GM21515 (cell line): ENCODE results near the gene TGFB2.
A peak's percentile ranks its signal among the peaks of the same experiment; 100 is the strongest.

Source experiments
- ATAC-seq: cut with Tn5 transposase; IDR thresholded peaks from one replicate; pipeline ENCODE4 v1.9.1; 2021; ENCODE audit not compliant: unreplicated experiment

Gene TGFB2

GRCh38 chr1:218459878-218460711 lies 115.0 kb downstream of the TGFB2 start:
- peak; percentile 47 for ATAC-seq

GRCh38 chr1:218461351-218461750 lies 116.2 kb downstream of the TGFB2 start:
- ATAC-seq: no peak

GRCh38 chr1:218462116-218462515 lies 117.0 kb downstream of the TGFB2 start:
- ATAC-seq: no peak

- no peak for ATAC-seq
Measured at GRCh38 chr1:218462587-218462986, 117.5 kb downstream of the TGFB2 start.

- ATAC-seq: no peak
Measured at GRCh38 chr1:218463194-218464156, 118.3 kb downstream of the TGFB2 start.

GRCh38 chr1:218464871-218465270 lies 119.7 kb downstream of the TGFB2 start:
- ATAC-seq: no peak

- ATAC-seq: no peak
Measured at GRCh38 chr1:218466341-218467010, 121.3 kb downstream of the TGFB2 start.

- no peak for ATAC-seq
Measured at GRCh38 chr1:218467101-218468072, 122.3 kb downstream of the TGFB2 start.

- ATAC-seq: no peak
Measured at GRCh38 chr1:218468711-218469110, 123.6 kb downstream of the TGFB2 start.

- ATAC-seq: no peak
Measured at GRCh38 chr1:218472885-218473284, 127.7 kb downstream of the TGFB2 start.

GRCh38 chr1:218473522-218473921 lies 128.4 kb downstream of the TGFB2 start:
- ATAC-seq: no peak

- ATAC-seq: no peak
Measured at GRCh38 chr1:218474128-218474527, 129.0 kb downstream of the TGFB2 start.

- no peak for ATAC-seq
Measured at GRCh38 chr1:218475275-218475674, 130.1 kb downstream of the TGFB2 start.

- no peak for ATAC-seq
Measured at GRCh38 chr1:218475699-218476098, 130.6 kb downstream of the TGFB2 start.

GRCh38 chr1:218476385-218476784 lies 131.2 kb downstream of the TGFB2 start:
- ATAC-seq: no peak

- no peak for ATAC-seq
Measured at GRCh38 chr1:218478336-218478735, 133.2 kb downstream of the TGFB2 start.

- no peak for ATAC-seq
Measured at GRCh38 chr1:218479436-218480115, 134.4 kb downstream of the TGFB2 start.

- ATAC-seq: no peak
Measured at GRCh38 chr1:218480137-218480536, 135.0 kb downstream of the TGFB2 start.

GRCh38 chr1:218480588-218481099 lies 135.5 kb downstream of the TGFB2 start:
- no peak for ATAC-seq
